Omental fat pad (tissue), 4 donors: ENCODE results near the gene BCL11B. TPM values are rescaled to one million over a fixed set of nuclear protein-coding genes. Genes with fewer than 3 reads are reported as not detected.

Source experiments
- ATAC-seq: fragments of 150-250 bp; one replicate; pipeline ENCODE4 v1.9.1; 2016; ENCODE audit warnings: mild to moderate bottlenecking, moderate library complexity; ENCODE audit not compliant: low FRiP score
- DNase-seq: peaks from one replicate; pipeline ENCODE4 v3.0.0-alpha.2; 2019; ENCODE audit warnings: low spot score
- total RNA-seq, 4 donors: library from RNA; depleted of rRNA; stranded (reverse); fragments of >200 nt; gene quantifications; one replicate each; pipeline ENCODE4 v1.1.0, GENCODE V29; 2016
- TF ChIP-seq, protein P1 (sequence below), 3 donors: fragments of 450-650 bp; IDR thresholded peaks; one replicate each; pipeline ENCODE4 v1.5.1; 2016 to 2017; ENCODE audit warnings: antibody characterized with exemption in 3 of 3, mild to moderate bottlenecking in 3 of 3, moderate library complexity in 2 of 3

The BCL11B gene
- total RNA-seq, 4 donors from 2014 or later: 0.56 to 2.0 (median 0.77) TPM

DNA sequence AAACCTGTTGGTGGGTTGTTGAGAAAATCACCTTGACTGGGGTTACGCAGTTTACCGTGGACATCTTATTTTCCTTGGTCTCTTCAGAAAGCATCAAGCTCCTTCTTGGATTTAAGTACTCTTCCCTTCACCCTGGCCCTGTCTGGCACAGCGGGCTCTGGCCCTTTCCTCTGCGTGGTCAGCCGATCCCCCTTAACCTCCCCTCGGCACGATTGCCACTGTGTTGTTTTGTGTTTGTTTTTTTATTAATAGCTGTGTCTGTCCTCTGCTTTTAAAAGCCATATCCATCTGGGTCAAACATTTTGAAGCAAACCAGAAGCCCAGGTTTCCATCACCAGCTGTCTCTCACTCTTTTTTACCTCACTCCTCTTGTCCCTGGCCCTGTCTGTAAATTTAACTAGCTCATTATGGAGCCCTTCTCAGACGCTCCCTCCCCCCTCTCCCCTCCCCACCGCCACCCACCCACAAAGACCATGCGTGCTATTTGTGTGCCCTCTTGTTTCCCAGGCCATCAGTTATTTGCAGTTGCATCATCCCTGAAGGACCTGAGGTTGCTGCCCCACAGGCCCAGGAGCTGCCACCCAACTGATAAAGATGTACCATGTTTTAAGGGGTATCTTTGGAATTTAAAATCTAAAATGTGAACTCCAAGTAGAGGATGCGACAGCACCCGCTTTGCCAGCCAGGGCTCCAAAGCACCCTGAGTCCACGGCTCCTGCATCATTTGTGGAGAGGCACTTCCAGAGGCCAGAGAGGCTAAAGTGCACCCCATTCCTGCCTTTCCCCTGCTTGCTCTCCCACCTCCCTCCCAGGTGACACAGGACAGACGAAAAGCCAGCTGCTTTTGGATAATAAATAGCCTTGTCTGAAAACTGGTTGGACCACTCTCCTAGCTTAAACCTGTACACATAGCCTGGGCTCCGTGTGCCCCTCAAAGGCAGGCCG is 3.9 kb downstream of the BCL11B start:
- ATAC-seq (no peak), DNase-seq (no peak)
- TF ChIP-seq, protein P1, sequence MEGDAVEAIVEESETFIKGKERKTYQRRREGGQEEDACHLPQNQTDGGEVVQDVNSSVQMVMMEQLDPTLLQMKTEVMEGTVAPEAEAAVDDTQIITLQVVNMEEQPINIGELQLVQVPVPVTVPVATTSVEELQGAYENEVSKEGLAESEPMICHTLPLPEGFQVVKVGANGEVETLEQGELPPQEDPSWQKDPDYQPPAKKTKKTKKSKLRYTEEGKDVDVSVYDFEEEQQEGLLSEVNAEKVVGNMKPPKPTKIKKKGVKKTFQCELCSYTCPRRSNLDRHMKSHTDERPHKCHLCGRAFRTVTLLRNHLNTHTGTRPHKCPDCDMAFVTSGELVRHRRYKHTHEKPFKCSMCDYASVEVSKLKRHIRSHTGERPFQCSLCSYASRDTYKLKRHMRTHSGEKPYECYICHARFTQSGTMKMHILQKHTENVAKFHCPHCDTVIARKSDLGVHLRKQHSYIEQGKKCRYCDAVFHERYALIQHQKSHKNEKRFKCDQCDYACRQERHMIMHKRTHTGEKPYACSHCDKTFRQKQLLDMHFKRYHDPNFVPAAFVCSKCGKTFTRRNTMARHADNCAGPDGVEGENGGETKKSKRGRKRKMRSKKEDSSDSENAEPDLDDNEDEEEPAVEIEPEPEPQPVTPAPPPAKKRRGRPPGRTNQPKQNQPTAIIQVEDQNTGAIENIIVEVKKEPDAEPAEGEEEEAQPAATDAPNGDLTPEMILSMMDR (IDR thresholded peaks at IDR 0.05): no peak

- no peak for ATAC-seq
- TF ChIP-seq, protein P1 (IDR thresholded peaks at IDR 0.05): no peak
- no peak for DNase-seq
Observed at GRCh38 chr14:99267381-99267780, 4.6 kb downstream of the BCL11B start.

GRCh38 chr14:99266181-99267178 is 5.5 kb downstream of the BCL11B start:
- peak; percentile 60 for DNase-seq
- TF ChIP-seq, protein P1 (IDR thresholded peaks at IDR 0.05): peak in 1 of 3 donors; percentile 61
- peak; percentile 77 for ATAC-seq

DNA sequence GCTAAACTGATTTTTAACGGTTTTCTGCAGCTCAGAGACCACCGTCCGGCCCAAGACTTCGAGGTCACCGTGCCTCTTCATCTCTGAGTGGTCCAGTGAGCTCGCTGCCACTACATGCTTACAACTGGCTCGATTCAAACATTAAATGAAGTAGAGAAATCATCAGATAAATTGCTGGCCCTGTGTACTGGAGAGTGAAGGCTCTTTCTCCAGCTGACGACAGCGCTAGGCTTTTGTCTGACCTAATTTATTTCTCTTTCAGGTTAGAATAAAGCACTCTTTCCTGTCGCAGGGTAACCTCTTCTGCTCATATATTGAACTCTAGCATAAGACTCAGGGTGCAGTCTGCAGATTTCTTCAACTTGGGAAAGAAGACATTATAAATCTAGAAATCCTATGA is 6.4 kb downstream of the BCL11B start:
- TF ChIP-seq, protein P1 (IDR thresholded peaks at IDR 0.05): no peak
- DNase-seq: no peak
- ATAC-seq: no peak

GRCh38 chr14:99264691-99265450 is 7.1 kb downstream of the BCL11B start:
- ATAC-seq (no peak), DNase-seq (no peak)
- TF ChIP-seq, protein P1 (IDR thresholded peaks at IDR 0.05): no peak

GRCh38 chr14:99263564-99264330 is 8.2 kb downstream of the BCL11B start:
- TF ChIP-seq, protein P1 (IDR thresholded peaks at IDR 0.05): no peak
- DNase-seq: no peak
- ATAC-seq: no peak
